ENCODE data around the gene RTL3. TPM values are rescaled to one million over a fixed set of nuclear protein-coding genes. Genes with fewer than 3 reads are reported as not detected.

Gene RTL3
- polyA plus RNA-seq (2013) = not detected in 2 replicates

GRCh38 chrX:78658845-78659744 is at the start of gene RTL3:
TSS of gene RTL3 (minus strand) at chrX:78659328. CDS start at chrX:78658420, 908 bp downstream.
- WGBS (ENCODE audit: extremely low coverage, insufficient coverage, insufficient read length) = no CpG with 5 or more reads among the region's 3 CpGs
- Histone ChIP-seq H2AK5ac (ENCODE audit: low read length) (no peak within 1 kb of the TSS), H2AFZ (ENCODE audit: insufficient read depth, low read length, poor library complexity) (no peak within 1 kb of the TSS), H3K9ac (ENCODE audit: low read length) (no peak within 1 kb of the TSS), H3K79me1 (ENCODE audit: low read length) (no peaks in the 10 kb centered on the region), H4K12ac (ENCODE audit: low read depth, low read length) (no peak within 1 kb of the TSS), H2BK5ac (ENCODE audit: low read depth, low read length, poor library complexity) (no peak within 1 kb of the TSS), H2BK12ac (ENCODE audit: low read length) (no peak within 1 kb of the TSS), H3K9me3 (ENCODE audit: insufficient read depth, low read depth, low read length) (no peaks in the 10 kb centered on the region), H3K23ac (ENCODE audit: low read length) (no peak within 1 kb of the TSS), H3K27me3 (ENCODE audit: insufficient read depth, low read length) (no peaks in the 10 kb centered on the region), H3K27ac (ENCODE audit: low read depth, low read length) (no peak within 1 kb of the TSS), H4K8ac (ENCODE audit: low read depth, low read length) (no peak within 1 kb of the TSS), H3K36me3 (ENCODE audit: control insufficient read depth in 1 of 2, insufficient read depth in 2 of 2, low read length in 2 of 2) (no peaks in the 10 kb centered on the region), H4K91ac (ENCODE audit: low read depth, low read length) (no peak within 1 kb of the TSS), H3K4me1 (ENCODE audit: control insufficient read depth in 1 of 2, insufficient read depth in 2 of 2, low read length in 2 of 2) (no peaks in the 10 kb centered on the region), H3K18ac (ENCODE audit: low read length) (no peak within 1 kb of the TSS), H3K14ac (ENCODE audit: low read length) (no peak within 1 kb of the TSS), H2BK120ac (ENCODE audit: insufficient read depth, low read length, poor library complexity) (no peak within 1 kb of the TSS), H3K4me3 (ENCODE audit: low read depth, low read length) (no peak within 1 kb of the TSS), H3K4ac (ENCODE audit: low read depth, low read length) (no peak within 1 kb of the TSS), H3K4me2 (ENCODE audit: low read length) (no peak within 1 kb of the TSS), H3K79me2 (ENCODE audit: control insufficient read depth, insufficient read depth, low read length, poor library complexity) (no peaks in the 10 kb centered on the region)
- DNase-seq = peak in 1 of 2 donors; percentile 4

GRCh38 chrX:78708816-78709215 is 49.7 kb upstream of the RTL3 start:
- Histone ChIP-seq H3K27ac (ENCODE audit: low read depth, low read length) (no peak overlapping the region), H3K79me2 (ENCODE audit: control insufficient read depth, insufficient read depth, low read length, poor library complexity) (no peaks in the 10 kb centered on the region), H3K4ac (ENCODE audit: low read depth, low read length) (no peak overlapping the region), H3K4me3 (ENCODE audit: low read depth, low read length) (no peak overlapping the region), H2AFZ (ENCODE audit: insufficient read depth, low read length, poor library complexity) (no peak overlapping the region), H4K91ac (ENCODE audit: low read depth, low read length) (no peak overlapping the region), H3K18ac (ENCODE audit: low read length) (no peak overlapping the region), H3K36me3 (ENCODE audit: control insufficient read depth in 1 of 2, insufficient read depth in 2 of 2, low read length in 2 of 2) (no peaks in the 10 kb centered on the region), H2AK5ac (ENCODE audit: low read length) (no peak overlapping the region), H3K9me3 (ENCODE audit: insufficient read depth, low read depth, low read length) (no peaks in the 10 kb centered on the region), H3K79me1 (ENCODE audit: low read length) (no peaks in the 10 kb centered on the region), H3K14ac (ENCODE audit: low read length) (no peak overlapping the region), H3K4me1 (ENCODE audit: control insufficient read depth in 1 of 2, insufficient read depth in 2 of 2, low read length in 2 of 2) (no peaks in the 10 kb centered on the region), H4K12ac (ENCODE audit: low read depth, low read length) (no peak overlapping the region), H2BK120ac (ENCODE audit: insufficient read depth, low read length, poor library complexity) (no peak overlapping the region), H2BK5ac (ENCODE audit: low read depth, low read length, poor library complexity) (no peak overlapping the region), H4K8ac (ENCODE audit: low read depth, low read length) (no peak overlapping the region), H3K23ac (ENCODE audit: low read length) (no peak overlapping the region), H3K4me2 (ENCODE audit: low read length) (no peak overlapping the region), H2BK12ac (ENCODE audit: low read length) (no peak overlapping the region), H3K27me3 (ENCODE audit: insufficient read depth, low read length) (no peaks in the 10 kb centered on the region), H3K9ac (ENCODE audit: low read length) (no peak overlapping the region)
- no CpG with 5 or more reads among the region's 2 CpGs for WGBS (ENCODE audit: extremely low coverage, insufficient coverage, insufficient read length)
- no peak for DNase-seq

DNA sequence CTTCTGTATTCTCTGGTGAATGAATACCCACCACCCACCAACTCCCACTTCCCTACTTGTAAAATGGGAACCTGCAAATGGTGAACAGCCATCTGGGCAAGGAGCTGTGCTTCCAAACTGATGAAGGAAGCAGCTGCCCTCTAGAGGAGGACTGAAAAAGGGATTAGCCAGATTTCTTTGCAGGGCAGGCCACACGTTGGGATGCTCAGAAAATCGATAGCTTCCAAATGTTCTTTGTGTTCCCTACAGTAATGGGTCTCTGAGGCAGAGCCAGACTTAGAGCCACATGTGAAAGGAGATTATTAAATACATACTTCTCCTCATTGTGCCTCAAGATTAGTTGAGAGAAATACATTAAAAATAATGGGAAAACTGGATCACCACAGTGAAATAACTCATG is 49.1 kb upstream of the RTL3 start:
- no peak overlapping the region for H3K27ac ChIP-seq (ENCODE audit: low read depth, low read length)
- no peaks in the 10 kb centered on the region for H3K27me3 ChIP-seq (ENCODE audit: insufficient read depth, low read length)
- WGBS (ENCODE audit: extremely low coverage, insufficient coverage, insufficient read length) = no CpG with 5 or more reads among the region's 2 CpGs

DNA sequence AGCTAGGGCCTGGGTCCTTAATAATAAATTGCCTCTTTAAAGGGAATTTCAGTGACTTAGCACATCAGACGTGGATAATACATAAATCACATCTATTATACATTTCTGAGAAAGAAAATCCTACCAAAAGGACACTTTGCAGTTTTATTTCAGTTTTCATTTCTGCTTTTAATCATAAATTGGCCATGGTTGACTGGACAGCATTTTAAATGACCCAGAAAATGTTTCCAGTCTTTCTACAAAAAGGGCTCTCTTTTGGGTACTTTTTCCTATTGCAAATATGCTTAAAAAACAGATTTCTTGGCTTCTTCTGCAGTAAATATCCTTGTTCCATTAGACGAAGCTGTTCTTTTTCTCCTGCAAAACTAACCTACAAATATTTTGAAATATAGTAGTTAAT is 46.9 kb upstream of the RTL3 start:
- no CpG with 5 or more reads among the region's 2 CpGs for WGBS (ENCODE audit: extremely low coverage, insufficient coverage, insufficient read length)
- H3K4me2 ChIP-seq (ENCODE audit: low read length) = no peak overlapping the region
- H2BK120ac ChIP-seq (ENCODE audit: insufficient read depth, low read length, poor library complexity) = no peak overlapping the region

More for the DNA sequence above, 49.1 kb upstream of the RTL3 start:
- no peak overlapping the region for H2BK12ac ChIP-seq (ENCODE audit: low read length)
- DNase-seq = peak in 1 of 2 donors; percentile 28
- no peaks in the 10 kb centered on the region for H3K9me3 ChIP-seq (ENCODE audit: insufficient read depth, low read depth, low read length)
- H3K79me2 ChIP-seq (ENCODE audit: control insufficient read depth, insufficient read depth, low read length, poor library complexity) = no peaks in the 10 kb centered on the region
- no peak overlapping the region for H4K8ac ChIP-seq (ENCODE audit: low read depth, low read length)
- no peak overlapping the region for H3K18ac ChIP-seq (ENCODE audit: low read length)
- H3K36me3 ChIP-seq (ENCODE audit: control insufficient read depth in 1 of 2, insufficient read depth in 2 of 2, low read length in 2 of 2) = no peaks in the 10 kb centered on the region
- no peak overlapping the region for H3K4me3 ChIP-seq (ENCODE audit: low read depth, low read length)
- H2BK120ac ChIP-seq (ENCODE audit: insufficient read depth, low read length, poor library complexity) = no peak overlapping the region
- H3K4me1 ChIP-seq (ENCODE audit: control insufficient read depth in 1 of 2, insufficient read depth in 2 of 2, low read length in 2 of 2) = no peaks in the 10 kb centered on the region
- no peak overlapping the region for H3K9ac ChIP-seq (ENCODE audit: low read length)
- H3K23ac ChIP-seq (ENCODE audit: low read length) = no peak overlapping the region
- no peak overlapping the region for H3K4ac ChIP-seq (ENCODE audit: low read depth, low read length)
- H2AFZ ChIP-seq (ENCODE audit: insufficient read depth, low read length, poor library complexity) = no peak overlapping the region
- no peak overlapping the region for H4K12ac ChIP-seq (ENCODE audit: low read depth, low read length)
- H3K79me1 ChIP-seq (ENCODE audit: low read length) = no peaks in the 10 kb centered on the region
- H2AK5ac ChIP-seq (ENCODE audit: low read length) = no peak overlapping the region
- no peak overlapping the region for H4K91ac ChIP-seq (ENCODE audit: low read depth, low read length)
- no peak overlapping the region for H3K14ac ChIP-seq (ENCODE audit: low read length)
- no peak overlapping the region for H3K4me2 ChIP-seq (ENCODE audit: low read length)
- no peak overlapping the region for H2BK5ac ChIP-seq (ENCODE audit: low read depth, low read length, poor library complexity)

More for the DNA sequence above, 46.9 kb upstream of the RTL3 start:
- no peak overlapping the region for H3K4me3 ChIP-seq (ENCODE audit: low read depth, low read length)
- no peaks in the 10 kb centered on the region for H3K4me1 ChIP-seq (ENCODE audit: control insufficient read depth in 1 of 2, insufficient read depth in 2 of 2, low read length in 2 of 2)
- H3K79me2 ChIP-seq (ENCODE audit: control insufficient read depth, insufficient read depth, low read length, poor library complexity) = no peaks in the 10 kb centered on the region
- no peak overlapping the region for H4K91ac ChIP-seq (ENCODE audit: low read depth, low read length)
- no peaks in the 10 kb centered on the region for H3K79me1 ChIP-seq (ENCODE audit: low read length)
- no peak overlapping the region for H4K12ac ChIP-seq (ENCODE audit: low read depth, low read length)
- H3K23ac ChIP-seq (ENCODE audit: low read length) = no peak overlapping the region
- no peak overlapping the region for H3K9ac ChIP-seq (ENCODE audit: low read length)
- no peak overlapping the region for H2BK5ac ChIP-seq (ENCODE audit: low read depth, low read length, poor library complexity)
- no peak overlapping the region for H3K14ac ChIP-seq (ENCODE audit: low read length)
- no peak overlapping the region for H2BK12ac ChIP-seq (ENCODE audit: low read length)
- no peak overlapping the region for H4K8ac ChIP-seq (ENCODE audit: low read depth, low read length)
- H2AK5ac ChIP-seq (ENCODE audit: low read length) = no peak overlapping the region
- no peak overlapping the region for H3K18ac ChIP-seq (ENCODE audit: low read length)
- no peak overlapping the region for H3K4ac ChIP-seq (ENCODE audit: low read depth, low read length)
- H3K27ac ChIP-seq (ENCODE audit: low read depth, low read length) = no peak overlapping the region
- no peaks in the 10 kb centered on the region for H3K9me3 ChIP-seq (ENCODE audit: insufficient read depth, low read depth, low read length)
- no peak overlapping the region for H2AFZ ChIP-seq (ENCODE audit: insufficient read depth, low read length, poor library complexity)
- DNase-seq = no peak
- H3K27me3 ChIP-seq (ENCODE audit: insufficient read depth, low read length) = no peaks in the 10 kb centered on the region
- H3K36me3 ChIP-seq (ENCODE audit: control insufficient read depth in 1 of 2, insufficient read depth in 2 of 2, low read length in 2 of 2) = no peaks in the 10 kb centered on the region

Data from trophoblast cell (in vitro differentiated cells and primary cell).